Smooth muscle cell of the umbilical artery (primary cell): Measurements from ENCODE around the gene METTL2A. TPM values are rescaled to one million over a fixed set of nuclear protein-coding genes. Genes with fewer than 3 reads are reported as not detected.

Experiments used
- total RNA-seq: library from RNA; depleted of rRNA; stranded (reverse); fragments of >200 nt; gene quantifications from 2 replicates; pipeline ENCODE4 v1.2.3, GENCODE V29; 2014

METTL2A gene, protein sequence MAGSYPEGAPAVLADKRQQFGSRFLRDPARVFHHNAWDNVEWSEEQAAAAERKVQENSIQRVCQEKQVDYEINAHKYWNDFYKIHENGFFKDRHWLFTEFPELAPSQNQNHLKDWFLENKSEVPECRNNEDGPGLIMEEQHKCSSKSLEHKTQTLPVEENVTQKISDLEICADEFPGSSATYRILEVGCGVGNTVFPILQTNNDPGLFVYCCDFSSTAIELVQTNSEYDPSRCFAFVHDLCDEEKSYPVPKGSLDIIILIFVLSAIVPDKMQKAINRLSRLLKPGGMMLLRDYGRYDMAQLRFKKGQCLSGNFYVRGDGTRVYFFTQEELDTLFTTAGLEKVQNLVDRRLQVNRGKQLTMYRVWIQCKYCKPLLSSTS
- 17.5 and 22.7 TPM in 2 replicates for total RNA-seq

GRCh38 chr17:62423647-62424461, at the start of gene METTL2A:
Gene METTL2A, plus strand, starts transcription at chr17:62423897. Its CDS starts 6 bp downstream, at chr17:62423903.

GRCh38 chr17:62380253-62380652, 43.4 kb upstream of the METTL2A start, which contains the start of gene EFCAB3:
Gene EFCAB3, plus strand, starts transcription at chr17:62380553. Its CDS starts 2,427 bp downstream, at chr17:62382980.

DNA sequence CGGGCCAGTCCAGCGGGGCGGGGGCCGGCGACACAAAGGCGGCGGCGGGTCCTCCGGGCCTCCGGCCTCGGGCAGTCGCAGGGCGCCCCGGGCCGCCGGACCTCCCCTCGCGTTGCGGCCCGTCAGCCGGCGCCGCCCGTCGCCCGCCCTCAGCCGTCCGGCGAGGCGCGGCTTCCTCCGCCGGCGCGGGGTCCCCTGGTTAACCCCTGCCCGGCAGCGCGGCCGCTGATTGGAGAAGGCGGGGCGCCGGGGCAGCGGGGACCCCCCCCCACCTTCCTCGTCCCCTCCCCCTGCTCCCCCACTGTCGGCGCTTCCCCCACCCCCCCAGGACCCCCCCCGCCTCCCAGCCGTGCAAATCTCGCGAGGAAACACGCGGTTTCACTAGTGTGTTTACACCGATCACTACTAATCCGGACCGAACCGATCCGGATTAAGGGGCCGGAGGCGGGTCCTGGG, 54.8 kb downstream of the METTL2A start, which contains the start of gene TLK2:
Gene TLK2, plus strand, starts transcription at position 402 of the 456 bp plus-strand sequence. CDS start 2,301 bp downstream, outside the sequence.

Other genes starting within 250 kb of the METTL2A start
- not detected in 2 replicates for gene EFCAB3, start 43.3 kb upstream of the METTL2A start, total RNA-seq
- gene TLK2, start 54.9 kb downstream of the METTL2A start, total RNA-seq = 65.0 and 81.1 TPM in 2 replicates
- 639 and 847 TPM in 2 replicates for gene MRC2, start 203.8 kb downstream of the METTL2A start, total RNA-seq